HG02678 (cell line): ENCODE results near the gene NBPF1.
"Not testable (repeated sequence)": the region's sequence is repeated elsewhere in the genome, so short reads cannot be mapped to it uniquely, and the experiment has no call there.

Source experiments
- ATAC-seq: cut with Tn5 transposase; IDR thresholded peaks from one replicate; pipeline ENCODE4 v1.9.1; 2021; ENCODE audit warnings: mild to moderate bottlenecking, moderate library complexity; ENCODE audit not compliant: unreplicated experiment

NBPF1 gene

GRCh38 chr1:16623812-16624719 lies 10.7 kb upstream of the NBPF1 start:
- ATAC-seq: not testable (repeated sequence)

- ATAC-seq: not testable (repeated sequence)
These were observed 10.0 kb upstream of the NBPF1 start for GRCh38 chr1:16623337-16623736.

GRCh38 chr1:16621681-16622315 lies 8.4 kb upstream of the NBPF1 start:
- not testable (repeated sequence) for ATAC-seq

DNA sequence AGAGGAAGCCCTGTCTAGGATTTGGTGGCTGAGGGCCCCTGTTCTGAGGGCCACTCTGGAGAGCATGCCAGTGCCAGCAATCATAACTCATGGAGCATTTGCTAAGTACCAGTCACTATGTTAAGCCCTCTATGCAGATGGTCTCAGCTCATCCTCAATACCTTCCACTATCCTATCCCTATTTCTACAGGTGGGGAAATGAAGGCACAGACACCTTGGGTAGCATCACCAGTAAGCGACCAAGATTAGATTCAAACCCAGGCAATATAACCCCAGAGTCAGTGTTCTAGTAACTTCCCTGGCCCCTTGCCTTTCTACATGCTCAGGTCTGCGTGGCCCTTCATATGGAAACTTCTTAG lies 7.9 kb upstream of the NBPF1 start:
- ATAC-seq: no peak

GRCh38 chr1:16619803-16620501 lies 6.6 kb upstream of the NBPF1 start:
- ATAC-seq: not testable (repeated sequence)

DNA sequence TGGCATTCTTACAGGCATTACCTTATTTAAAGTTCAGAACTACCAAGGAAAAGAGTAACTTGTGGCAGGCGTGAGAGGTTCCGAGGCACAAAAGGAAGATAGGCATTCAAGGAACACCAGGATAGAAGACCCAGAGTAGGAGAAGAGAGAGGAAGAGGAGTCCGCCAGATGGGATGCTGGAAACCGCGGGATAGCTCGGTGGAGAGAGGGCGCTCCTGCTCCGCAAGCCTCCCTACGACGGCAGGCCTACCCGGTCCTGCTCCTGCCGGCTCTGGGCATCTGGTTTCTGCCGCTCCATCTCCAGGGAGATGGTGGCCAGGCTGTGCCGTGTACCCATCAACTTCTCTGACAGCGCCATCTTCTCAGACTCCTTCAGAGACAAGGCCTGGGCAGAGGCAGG lies 5.4 kb upstream of the NBPF1 start:
- ATAC-seq: no peak

DNA sequence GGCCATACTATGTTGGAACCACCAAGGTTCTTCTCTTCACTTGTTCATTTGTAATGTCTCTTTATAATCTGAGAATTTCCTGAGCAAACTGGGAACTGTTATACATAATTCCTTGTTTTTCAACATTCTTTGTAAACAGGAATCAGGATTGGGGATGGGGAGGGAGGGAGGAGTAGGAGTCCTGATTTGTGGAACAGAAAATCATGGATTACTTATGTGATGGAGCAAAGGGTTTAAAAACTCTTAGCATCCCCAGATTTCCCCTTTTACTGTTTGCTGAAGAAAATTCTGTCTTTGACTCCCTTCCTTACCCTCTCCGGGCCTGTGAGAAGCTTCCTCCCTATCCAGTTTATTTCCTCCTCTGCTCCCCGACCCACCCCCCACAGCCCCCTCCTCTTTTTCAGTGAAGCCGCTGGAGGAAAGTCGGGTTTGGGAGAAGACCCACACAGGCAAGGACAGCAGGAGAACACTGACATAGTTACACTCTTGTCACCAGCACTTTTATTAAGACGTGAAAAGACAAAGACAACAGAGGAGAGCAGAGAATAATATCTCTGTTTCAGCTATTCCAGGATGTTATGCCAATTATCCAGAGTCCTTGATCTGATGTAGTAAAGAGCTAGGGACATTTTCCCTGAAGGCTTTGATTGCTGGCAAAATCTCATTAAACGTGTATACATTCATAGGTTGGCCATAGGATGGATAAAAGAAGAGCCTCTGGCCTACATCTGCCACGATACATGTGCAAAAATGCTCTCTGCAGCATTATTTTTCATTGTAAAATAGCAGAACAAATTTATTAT lies 4.6 kb upstream of the NBPF1 start:
- no peak for ATAC-seq

- no peak for ATAC-seq
These were observed 3.8 kb upstream of the NBPF1 start for GRCh38 chr1:16617114-16617631.

DNA sequence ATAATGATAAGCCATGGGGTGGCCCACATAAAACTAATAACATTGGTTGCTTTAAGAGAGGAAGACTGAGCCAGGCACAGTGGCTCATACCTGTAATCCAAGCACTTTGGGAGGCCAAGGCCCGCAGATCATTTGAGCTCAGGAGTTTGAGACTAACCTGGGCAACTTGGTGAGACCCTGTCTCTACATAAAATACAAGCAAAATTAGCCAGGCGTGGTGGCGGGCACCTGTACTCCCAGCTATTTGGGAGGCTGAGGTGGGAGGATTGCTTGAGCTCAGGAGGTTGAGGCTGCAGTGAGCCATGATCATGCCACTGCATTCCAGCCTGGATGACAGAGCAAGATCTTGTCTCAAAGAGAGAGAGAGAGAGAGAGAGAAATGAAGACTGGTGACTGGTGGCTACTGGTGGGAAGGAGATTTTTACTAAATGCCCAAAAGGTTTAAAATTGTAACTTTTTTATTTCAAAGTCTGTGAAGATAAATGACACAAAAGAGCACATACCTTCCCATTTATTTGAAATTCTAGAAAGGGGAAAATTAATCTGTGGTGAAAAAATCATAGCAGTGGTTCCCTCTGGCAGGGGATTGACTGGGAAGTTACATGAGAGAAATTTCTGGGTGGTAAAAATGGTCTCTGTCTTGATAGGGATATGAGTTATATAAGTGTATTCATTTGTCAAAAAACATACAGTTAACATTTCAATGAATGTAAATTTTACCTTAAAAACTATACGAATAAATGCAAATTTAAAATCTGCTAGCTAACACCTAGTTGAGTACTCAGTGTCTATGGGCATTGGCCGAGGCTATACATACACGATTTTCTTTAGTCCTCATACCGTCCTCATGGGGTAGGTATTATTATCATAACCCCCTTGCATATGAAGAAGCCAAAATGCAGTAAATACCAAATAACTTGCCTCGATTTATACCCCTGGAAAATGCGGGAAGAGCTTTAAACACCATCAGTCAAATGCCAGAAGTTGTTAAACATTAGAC lies 2.2 kb upstream of the NBPF1 start:
- no peak for ATAC-seq

- ATAC-seq: no peak
These were observed 1.2 kb upstream of the NBPF1 start for GRCh38 chr1:16614361-16615252.

GRCh38 chr1:16612332-16613172 lies 812 bp downstream of the NBPF1 start:
- no peak for ATAC-seq

GRCh38 chr1:16611981-16612331 lies 1.4 kb downstream of the NBPF1 start:
- not testable (repeated sequence) for ATAC-seq

DNA sequence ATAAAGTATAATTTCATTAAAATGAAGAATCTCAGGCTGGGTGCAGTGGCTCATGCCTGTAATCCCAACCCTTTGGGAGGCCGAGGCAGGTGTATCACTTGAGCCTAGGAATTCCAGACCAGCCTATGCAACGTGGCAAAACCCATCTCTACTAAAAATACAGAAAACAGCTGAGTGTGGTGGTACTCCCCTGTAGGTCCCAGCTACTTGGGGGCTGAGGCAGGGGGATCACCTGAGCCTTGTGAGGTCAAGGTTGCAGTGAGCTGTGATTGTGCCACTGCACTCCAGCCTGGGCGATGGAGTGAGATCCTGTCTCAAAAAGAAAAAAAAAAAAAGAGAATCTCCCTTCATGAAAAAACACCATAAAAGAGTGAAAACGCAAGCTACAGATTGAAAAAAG lies 2.2 kb downstream of the NBPF1 start:
- ATAC-seq: not testable (repeated sequence)

- ATAC-seq: not testable (repeated sequence)
These were observed 2.8 kb downstream of the NBPF1 start for GRCh38 chr1:16610553-16610952.

DNA sequence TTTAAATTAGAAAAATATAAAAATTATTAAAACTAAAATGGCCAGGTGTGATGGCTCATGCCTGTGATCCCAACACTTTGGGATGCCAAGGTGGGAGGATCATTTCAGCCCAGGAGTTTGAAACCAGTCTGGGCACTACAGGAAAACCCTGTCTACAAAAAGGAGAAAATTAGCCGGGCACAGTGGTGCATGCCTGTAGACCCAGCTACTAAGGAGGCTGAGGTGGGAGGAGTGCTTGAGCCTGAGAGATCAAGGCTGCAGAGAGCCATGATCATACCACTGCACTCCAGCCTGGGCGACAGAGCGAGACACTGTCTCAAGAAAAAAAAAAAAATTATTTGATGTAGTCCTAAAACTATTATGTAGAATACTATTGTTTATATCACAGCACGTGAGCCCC lies 3.6 kb downstream of the NBPF1 start:
- ATAC-seq: not testable (repeated sequence)

DNA sequence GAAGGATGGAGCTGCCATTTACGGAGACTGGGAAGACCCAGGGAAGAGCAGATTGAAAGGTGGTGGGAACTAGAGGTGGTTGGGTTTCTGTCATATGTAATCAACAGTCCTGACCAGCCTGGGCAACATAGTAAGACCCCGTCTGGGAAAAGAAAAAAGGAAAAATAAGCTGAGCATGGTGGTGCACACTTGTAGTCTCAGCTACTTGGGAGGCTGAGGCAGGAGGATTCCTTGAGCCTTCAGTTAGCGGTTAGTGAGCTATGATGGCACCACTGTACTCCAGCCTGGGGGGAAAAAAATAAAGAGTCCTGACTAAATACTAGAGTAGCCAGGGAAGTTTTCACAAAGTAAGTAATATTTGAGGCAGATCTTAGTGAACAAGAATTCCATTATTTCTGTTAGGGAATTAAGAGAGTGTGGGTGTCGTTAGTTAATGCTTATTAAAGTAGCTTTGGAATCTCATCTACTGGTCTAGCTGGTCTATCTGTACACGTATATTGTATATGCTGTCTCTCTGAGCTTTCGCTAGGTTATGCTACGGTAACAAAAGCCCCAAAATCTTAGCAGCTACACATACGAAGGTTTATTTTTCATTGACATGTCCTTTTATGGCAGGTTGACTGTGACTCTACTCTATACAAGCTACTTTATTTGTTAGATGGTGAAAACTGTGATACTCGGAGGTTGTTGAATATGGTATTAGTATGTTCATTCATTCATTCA lies 4.4 kb downstream of the NBPF1 start:
- ATAC-seq: no peak
